H1 (cell line): ENCODE results near the gene RABL2A. TPM values are rescaled to one million over a fixed set of nuclear protein-coding genes. Genes with fewer than 3 reads are reported as not detected.

ENCODE experiments used
- CTCF ChIA-PET: fragments of 300-600 bp; sonication (Branson Sonifier 250); formaldehyde crosslinking; loops from one replicate; lab custom pipeline; 2021; ENCODE audit not compliant: partially characterized antibody; lab: Charles Lee
- POLR2A ChIA-PET: fragments of 300-600 bp; sonication (Branson Sonifier 250); formaldehyde crosslinking; loops from one replicate; lab custom pipeline; 2021; ENCODE audit warnings: inconsistent platforms; ENCODE audit not compliant: partially characterized antibody; lab: Charles Lee
- DNase-seq, 2 experiments: peaks; one replicate each; pipeline versions ENCODE4 v3.0.0 to v3.0.0-alpha.2; 2010 to 2022; ENCODE audit warnings: low spot score in 2 of 2, low read depth in 1 of 2, mixed read lengths in 1 of 2
- FAIRE-seq: peaks from 2 replicates; lab custom pipeline; 2011; peaks lifted over from hg19 to GRCh38; lab: Jason Lieb, UNC
- H2AFZ ChIP-seq: 2 replicates; pipeline ENCODE4 v1.8.1; 2012; ENCODE audit warnings: low read length, inconsistent platforms
- H2AK5ac ChIP-seq: 2 replicates; pipeline ENCODE4 v1.6.1; 2013; ENCODE audit warnings: low read depth, low read length
- H2BK120ac ChIP-seq: replicated peaks from 2 replicates; pipeline ENCODE3; 2013; ENCODE audit warnings: low read depth, low read length, inconsistent platforms
- H2BK12ac ChIP-seq: 2 replicates; pipeline ENCODE4 v1.6.1; 2013; ENCODE audit warnings: low read depth, low read length
- H2BK15ac ChIP-seq: 2 replicates; pipeline ENCODE4 v1.6.1; 2013; ENCODE audit warnings: low read length
- H2BK20ac ChIP-seq: 2 replicates; pipeline ENCODE4 v1.6.1; 2013; ENCODE audit warnings: low read length
- H2BK5ac ChIP-seq: 2 replicates; pipeline ENCODE4 v1.6.1; 2013; ENCODE audit warnings: low read depth, low read length
- H3K14ac ChIP-seq: 2 replicates; pipeline ENCODE4 v1.6.1; 2013; ENCODE audit warnings: inconsistent platforms; ENCODE audit not compliant: insufficient read length
- H3K18ac ChIP-seq: 2 replicates; pipeline ENCODE4 v1.6.1; 2013; ENCODE audit warnings: low read length; ENCODE audit errors: extremely low read depth
- H3K23ac ChIP-seq: 2 replicates; pipeline ENCODE4 v1.6.1; 2013; ENCODE audit warnings: inconsistent platforms; ENCODE audit not compliant: insufficient read length
- H3K23me2 ChIP-seq: 2 replicates; pipeline ENCODE4 v1.6.1; 2013; ENCODE audit warnings: low read depth, low read length
- H3K27ac ChIP-seq: 2 replicates; pipeline ENCODE4 v1.6.1; 2011; ENCODE audit warnings: low read depth, low read length, inconsistent platforms
- H3K27me3 ChIP-seq, 4 experiments: replicated peaks in 1 of 4; 1 replicate in 1 of 4; 2 replicates in 3 of 4; pipeline versions ENCODE4 v1.6.1 to v1.8.1; 2011 to 2013; ENCODE audit warnings: low read length in 3 of 4, mild to moderate bottlenecking in 3 of 4, inconsistent platforms in 2 of 4, mixed read lengths in 2 of 4, moderate library complexity in 1 of 4; ENCODE audit not compliant: control insufficient read depth in 3 of 4, insufficient read depth in 3 of 4; ENCODE audit errors: extremely low read depth in 1 of 4
- H3K36me3 ChIP-seq, 4 experiments: 2 replicates each; pipeline versions ENCODE4 v1.6.1 to v1.8.1; 2011 to 2013; ENCODE audit warnings: mild to moderate bottlenecking in 4 of 4, low read length in 3 of 4, moderate library complexity in 2 of 4, control low read depth in 1 of 4, inconsistent platforms in 1 of 4; ENCODE audit not compliant: insufficient read depth in 4 of 4, control insufficient read depth in 2 of 4
- H3K4ac ChIP-seq: replicated peaks from 2 replicates; pipeline ENCODE3; 2013; ENCODE audit warnings: low read length, low read depth, mixed read lengths, inconsistent platforms; ENCODE audit not compliant: insufficient read length
- H3K4me1 ChIP-seq, 4 experiments: replicated peaks in 1 of 4; 1 replicate in 1 of 4; 2 replicates in 3 of 4; pipeline versions ENCODE4 v1.6.1 to v1.8.1; 2011 to 2013; ENCODE audit warnings: low read length in 3 of 4, inconsistent platforms in 2 of 4, mixed read lengths in 1 of 4; ENCODE audit not compliant: insufficient read depth in 4 of 4, control insufficient read depth in 3 of 4
- H3K4me2 ChIP-seq, 2 experiments: 2 replicates each; pipeline versions ENCODE4 v1.6.1 to v1.8.1; 2011 to 2013; ENCODE audit warnings: low read depth in 2 of 2, low read length in 2 of 2, control low read depth in 1 of 2, inconsistent platforms in 1 of 2, mild to moderate bottlenecking in 1 of 2; ENCODE audit not compliant: insufficient read depth in 1 of 2
- H3K4me3 ChIP-seq, 4 experiments: fragments of 200-600, 300-600 bp in 1 of 4; sonication (generic), shearing (Covaris generic), sonication (Bioruptor Twin) in 1 of 4; 2 replicates each; pipeline versions ENCODE4 v1.5.1 to v1.8.1; 2011 to 2016; ENCODE audit warnings: low read length in 4 of 4, low read depth in 3 of 4, control low read depth in 2 of 4, inconsistent platforms in 2 of 4, mild to moderate bottlenecking in 2 of 4, mixed read lengths in 1 of 4, moderate library complexity in 1 of 4; ENCODE audit not compliant: insufficient read depth in 2 of 4; ENCODE audit errors: extremely low read depth in 1 of 4
- H3K56ac ChIP-seq: replicated peaks from 2 replicates; pipeline ENCODE3; 2013; ENCODE audit warnings: low read depth, mild to moderate bottlenecking, mixed read lengths, low read length, inconsistent platforms; ENCODE audit not compliant: insufficient read length
- H3K79me1 ChIP-seq: 2 replicates; pipeline ENCODE4 v1.6.1; 2013; ENCODE audit warnings: low read depth, low read length, control low read depth
- H3K79me2 ChIP-seq, 2 experiments: 2 replicates each; pipeline versions ENCODE4 v1.6.1 to v1.8.1; 2012 to 2013; ENCODE audit warnings: low read length in 2 of 2, mild to moderate bottlenecking in 2 of 2, inconsistent platforms in 1 of 2; ENCODE audit not compliant: insufficient read depth in 2 of 2, control insufficient read depth in 1 of 2
- H3K9ac ChIP-seq, 4 experiments: replicated peaks in 1 of 4; 1 replicate in 1 of 4; 2 replicates in 3 of 4; pipeline versions ENCODE4 v1.6.1 to v1.8.1; 2011 to 2013; ENCODE audit warnings: low read depth in 3 of 4, low read length in 3 of 4, control low read depth in 2 of 4, mild to moderate bottlenecking in 2 of 4, moderate library complexity in 2 of 4, inconsistent platforms in 1 of 4; ENCODE audit errors: extremely low read depth in 1 of 4
- H3K9me3 ChIP-seq, 2 experiments: 2 replicates each; pipeline versions ENCODE4 v1.6.1 to v1.8.1; 2012 to 2013; ENCODE audit warnings: mild to moderate bottlenecking in 2 of 2, moderate library complexity in 2 of 2, control low read depth in 1 of 2, inconsistent platforms in 1 of 2, low read depth in 1 of 2, low read length in 1 of 2, mixed read lengths in 1 of 2; ENCODE audit not compliant: insufficient read depth in 2 of 2
- H4K20me1 ChIP-seq, 2 experiments: replicated peaks in 1 of 2; 2 replicates each; pipeline versions ENCODE3 to v1.8.1; 2011 to 2013; ENCODE audit warnings: inconsistent platforms in 2 of 2, low read length in 2 of 2, mild to moderate bottlenecking in 1 of 2; ENCODE audit not compliant: insufficient read depth in 2 of 2, control insufficient read depth in 1 of 2
- H4K5ac ChIP-seq: 2 replicates; pipeline ENCODE4 v1.6.1; 2013; ENCODE audit warnings: low read length, low read depth, mixed read lengths, inconsistent platforms; ENCODE audit not compliant: insufficient read length
- H4K8ac ChIP-seq: 2 replicates; pipeline ENCODE4 v1.8.0; 2013; ENCODE audit warnings: mild to moderate bottlenecking, moderate library complexity, low read length, inconsistent platforms; ENCODE audit not compliant: insufficient read depth; ENCODE audit errors: extremely low read depth
- H4K91ac ChIP-seq: replicated peaks from 2 replicates; pipeline ENCODE3; 2013; ENCODE audit warnings: low read length, mixed read lengths, inconsistent platforms; ENCODE audit not compliant: insufficient read length
- BRCA1 ChIP-seq: IDR thresholded peaks from 2 replicates; pipeline ENCODE4 v1.6.1; 2012; ENCODE audit warnings: low read depth, low read length, improper control_type of control experiment
- CBX8 ChIP-seq: fragments of 300-800, 300-1000 bp; sonication (generic); IDR thresholded peaks from 2 replicates; pipeline ENCODE4 v1.7.1; 2016; ENCODE audit warnings: low read depth, low read length, borderline replicate concordance
- E2F6 ChIP-seq: IDR thresholded peaks from 2 replicates; pipeline ENCODE4 v1.6.1; 2012; ENCODE audit warnings: inconsistent platforms
- EZH2 ChIP-seq: fragments of 200-600 bp; sonication (generic); IDR thresholded peaks from 2 replicates; pipeline ENCODE4 v1.7.1; 2012; ENCODE audit warnings: low read depth, mild to moderate bottlenecking, moderate library complexity, low read length, inconsistent platforms; ENCODE audit not compliant: severe bottlenecking
- JUN ChIP-seq: IDR thresholded peaks from 2 replicates; pipeline ENCODE4 v1.6.1; 2011; ENCODE audit warnings: low read depth, mild to moderate bottlenecking, improper control_type of control experiment, low read length
- KDM1A ChIP-seq: fragments of 200-600, 300-600 bp; sonication (generic); IDR thresholded peaks from 2 replicates; pipeline ENCODE4 v1.7.1; 2016; ENCODE audit warnings: mild to moderate bottlenecking, low read length, borderline replicate concordance
- WGBS, 2 experiments: shearing (Covaris generic) in 1 of 2; methylation state at CpG; one replicate each; pipeline versions ENCODE4 v1.1.6 to v1.1.7; 2013 to 2015; ENCODE audit warnings: low lambda C conversion rate in 2 of 2, mixed read lengths in 2 of 2, inconsistent platforms in 1 of 2, low coverage in 1 of 2, missing lambda C conversion rate in 1 of 2; ENCODE audit not compliant: insufficient replicate concordance in 2 of 2, insufficient coverage in 1 of 2, insufficient read length in 1 of 2; ENCODE audit errors: extremely low coverage in 1 of 2, missing lambda C conversion rate in 1 of 2; 5-methylcytosine and 5-hydroxymethylcytosine counted together
- polyA plus RNA-seq, 7 experiments: library from polyadenylated mRNA; depleted of rRNA in 3 of 7; stranded (reverse) in 5 of 7; unstranded in 2 of 7; fragments of >200 nt in 5 of 7; fragments of 200-250 nt in 2 of 7; gene quantifications; 1 replicate in 5 of 7; 2 replicates in 1 of 7; 4 replicates in 1 of 7; pipeline versions ENCODE4 v1.2.1 to v1.2.3, GENCODE V29; 2011 to 2013; ENCODE audit warnings: missing spikeins in 2 of 7, mixed read lengths in 2 of 7
- total RNA-seq: library from RNA; stranded (reverse); fragmentation: NEBNext Ultra II Directional; extraction: Animal tissue kit (Norgen Biotek cat#: 25700); gene quantifications from 2 replicates; pipeline ENCODE4 v1.2.1, GENCODE V29; 2021

The RABL2A gene
- total and polyA plus RNA-seq, 2 of the 8 experiments (the other 6 are each of a cell fraction or from before 2014, with no cell fraction given) = 6.9 to 10.9 TPM

- TF ChIP-seq E2F6 (no peak), EZH2 (no peak), KDM1A (no peak), JUN (no peak), CBX8 (no peak), BRCA1 (no peak)
- Histone ChIP-seq H2AFZ (no peak overlapping the region), H2BK15ac (no peak overlapping the region), H3K36me3 (no peaks in the 10 kb centered on the region), H3K4me3 (no peak overlapping the region), H3K23ac (no peak overlapping the region), H4K5ac (no peak overlapping the region), H3K4me1 (peaks cover 2 to 9% (median 5%) of the 10 kb centered on the region in 4 experiments; a peak in 4 of 7 replicates), H3K9ac (no peak overlapping the region), H3K23me2 (no peaks in the 10 kb centered on the region; the same call in 1 of the 2 replicates), H2BK5ac (no peak overlapping the region), H3K14ac (no peak overlapping the region), H3K9me3 (no peaks in the 10 kb centered on the region), H3K79me2 (no peaks in the 10 kb centered on the region), H3K79me1 (no peaks in the 10 kb centered on the region), H3K27me3 (peaks cover 0 to 12% (median 0%) of the 10 kb centered on the region in 4 experiments; a peak in 1 of 7 replicates), H2BK20ac (no peak overlapping the region), H3K18ac (no peak overlapping the region), H3K4ac (no peak overlapping the region), H2BK12ac (no peak overlapping the region), H3K27ac (no peak overlapping the region), H2AK5ac (no peak overlapping the region), H4K91ac (no peak overlapping the region), H3K4me2 (no peak overlapping the region), H4K20me1 (no peaks in the 10 kb centered on the region), H2BK120ac (no peak overlapping the region), H4K8ac (no peak overlapping the region), H3K56ac (no peak overlapping the region)
- CTCF ChIA-PET = interaction anchor here (0.8 to 1.3 kb wide), 2 partner anchors 10 to 20 kb away, joined by 3 to 5 read pairs; no protein-coding TSS in a partner anchor
- FAIRE-seq (no peak), DNase-seq (no peak)
- 70% methylated on average over 4 of the region's 4 CpGs; no CpG with 5 or more reads in 1 of the 2 experiments for WGBS, 2 experiments
- POLR2A ChIA-PET = no interaction called here
Measured at GRCh38 chr2:113676623-113677266, 49.7 kb downstream of the RABL2A start.
